Parathyroid adenoma (tissue), 2 donors: ENCODE data around the gene KMO.

Experiments used
- H2AFZ ChIP-seq: fragments of 300-600 bp; sonication (generic); one replicate; pipeline ENCODE4 v1.7.0; 2017; ENCODE audit warnings: antibody characterized with exemption, mild to moderate bottlenecking
- H3K27ac ChIP-seq: fragments of 300-600 bp; sonication (generic); one replicate; pipeline ENCODE4 v1.7.0; 2017
- H3K27me3 ChIP-seq: fragments of 300-600 bp; sonication (generic); one replicate; pipeline ENCODE4 v1.7.0; 2017; ENCODE audit warnings: low read length; ENCODE audit not compliant: control insufficient read depth, insufficient read depth
- H3K36me3 ChIP-seq: fragments of 300-600 bp; sonication (generic); one replicate; pipeline ENCODE4 v1.7.0; 2017; ENCODE audit warnings: low read length; ENCODE audit not compliant: control insufficient read depth, insufficient read depth
- H3K4me1 ChIP-seq: fragments of 300-600 bp; sonication (generic); one replicate; pipeline ENCODE4 v1.7.0; 2017; ENCODE audit warnings: control low read depth
- H3K4me2 ChIP-seq: fragments of 300-600 bp; sonication (generic); one replicate; pipeline ENCODE4 v1.7.0; 2017; ENCODE audit warnings: low read length
- H3K4me3 ChIP-seq: fragments of 300-600 bp; sonication (generic); one replicate; pipeline ENCODE4 v1.7.0; 2017; ENCODE audit warnings: low read depth, low read length
- H3K79me2 ChIP-seq: fragments of 300-600 bp; sonication (generic); one replicate; pipeline ENCODE4 v1.7.0; 2017; ENCODE audit warnings: control low read depth
- H3K9ac ChIP-seq: fragments of 300-600 bp; sonication (generic); one replicate; pipeline ENCODE4 v1.7.0; 2017; ENCODE audit warnings: mild to moderate bottlenecking
- H3K9me3 ChIP-seq: fragments of 300-600 bp; sonication (generic); one replicate; pipeline ENCODE4 v1.7.0; 2017; ENCODE audit warnings: low read length; ENCODE audit not compliant: control insufficient read depth
- TF ChIP-seq, protein P1 (sequence below): fragments of 300-600 bp; sonication (generic); IDR thresholded peaks from one replicate; pipeline ENCODE4 v1.7.0; 2017; ENCODE audit warnings: antibody characterized with exemption, mild to moderate bottlenecking
- donor health status: primary hyperparathyroidism.

KMO gene

GRCh38 chr1:241605146-241605805 lies 73.1 kb downstream of the KMO start:
- H3K9ac ChIP-seq = no peak overlapping the region
- TF ChIP-seq, protein P1, sequence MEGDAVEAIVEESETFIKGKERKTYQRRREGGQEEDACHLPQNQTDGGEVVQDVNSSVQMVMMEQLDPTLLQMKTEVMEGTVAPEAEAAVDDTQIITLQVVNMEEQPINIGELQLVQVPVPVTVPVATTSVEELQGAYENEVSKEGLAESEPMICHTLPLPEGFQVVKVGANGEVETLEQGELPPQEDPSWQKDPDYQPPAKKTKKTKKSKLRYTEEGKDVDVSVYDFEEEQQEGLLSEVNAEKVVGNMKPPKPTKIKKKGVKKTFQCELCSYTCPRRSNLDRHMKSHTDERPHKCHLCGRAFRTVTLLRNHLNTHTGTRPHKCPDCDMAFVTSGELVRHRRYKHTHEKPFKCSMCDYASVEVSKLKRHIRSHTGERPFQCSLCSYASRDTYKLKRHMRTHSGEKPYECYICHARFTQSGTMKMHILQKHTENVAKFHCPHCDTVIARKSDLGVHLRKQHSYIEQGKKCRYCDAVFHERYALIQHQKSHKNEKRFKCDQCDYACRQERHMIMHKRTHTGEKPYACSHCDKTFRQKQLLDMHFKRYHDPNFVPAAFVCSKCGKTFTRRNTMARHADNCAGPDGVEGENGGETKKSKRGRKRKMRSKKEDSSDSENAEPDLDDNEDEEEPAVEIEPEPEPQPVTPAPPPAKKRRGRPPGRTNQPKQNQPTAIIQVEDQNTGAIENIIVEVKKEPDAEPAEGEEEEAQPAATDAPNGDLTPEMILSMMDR = no peak
- H3K4me3 ChIP-seq = no peak overlapping the region
- no peaks in the 10 kb centered on the region for H3K27me3 ChIP-seq
- H3K4me1 ChIP-seq = no peaks in the 10 kb centered on the region
- H3K9me3 ChIP-seq = no peaks in the 10 kb centered on the region
- no peaks in the 10 kb centered on the region for H3K79me2 ChIP-seq
- H3K27ac ChIP-seq = no peak overlapping the region
- H3K4me2 ChIP-seq = no peak overlapping the region
- H3K36me3 ChIP-seq = no peaks in the 10 kb centered on the region
- no peak overlapping the region for H2AFZ ChIP-seq

DNA sequence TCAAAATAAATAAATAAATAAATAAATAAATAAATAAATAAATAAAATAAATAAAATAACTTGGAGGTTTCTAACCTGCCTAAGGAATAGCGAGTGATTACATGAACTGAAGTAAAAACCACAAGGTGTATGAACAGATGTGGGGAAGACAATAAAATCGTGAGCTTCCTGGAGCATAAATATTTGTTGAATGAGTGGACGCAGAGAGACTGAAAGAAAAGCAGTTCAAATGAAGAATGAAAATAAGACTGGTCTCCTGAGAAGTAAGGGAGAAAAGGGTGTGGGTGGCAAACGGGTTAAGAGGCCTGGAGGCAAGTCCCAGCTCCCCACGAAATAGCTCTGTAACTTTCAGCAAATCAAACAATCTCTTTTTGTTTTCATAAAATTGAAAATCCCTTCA lies 74.4 kb downstream of the KMO start:
- H2AFZ ChIP-seq = no peak overlapping the region
- TF ChIP-seq, protein P1 = no peak
- no peaks in the 10 kb centered on the region for H3K36me3 ChIP-seq
- no peak overlapping the region for H3K9ac ChIP-seq
- no peak overlapping the region for H3K27ac ChIP-seq
- no peaks in the 10 kb centered on the region for H3K79me2 ChIP-seq
- H3K4me2 ChIP-seq = no peak overlapping the region
- no peaks in the 10 kb centered on the region for H3K4me1 ChIP-seq
- H3K27me3 ChIP-seq = no peaks in the 10 kb centered on the region
- no peak overlapping the region for H3K4me3 ChIP-seq
- no peaks in the 10 kb centered on the region for H3K9me3 ChIP-seq

GRCh38 chr1:241607497-241607896 lies 75.3 kb downstream of the KMO start:
- Histone ChIP-seq H3K4me2 (no peak overlapping the region), H3K4me3 (no peak overlapping the region), H2AFZ (no peak overlapping the region), H3K27ac (no peak overlapping the region), H3K9me3 (no peaks in the 10 kb centered on the region), H3K9ac (no peak overlapping the region), H3K79me2 (no peaks in the 10 kb centered on the region), H3K4me1 (no peaks in the 10 kb centered on the region), H3K27me3 (no peaks in the 10 kb centered on the region), H3K36me3 (no peaks in the 10 kb centered on the region)
- TF ChIP-seq, protein P1 = no peak

GRCh38 chr1:241608379-241609033 lies 76.3 kb downstream of the KMO start:
- no peaks in the 10 kb centered on the region for H3K36me3 ChIP-seq
- H3K79me2 ChIP-seq = no peaks in the 10 kb centered on the region
- H3K4me3 ChIP-seq = no peak overlapping the region
- H3K4me1 ChIP-seq = no peaks in the 10 kb centered on the region
- H2AFZ ChIP-seq = no peak overlapping the region
- H3K9me3 ChIP-seq = no peaks in the 10 kb centered on the region
- H3K4me2 ChIP-seq = no peak overlapping the region
- H3K9ac ChIP-seq = no peak overlapping the region
- H3K27me3 ChIP-seq = no peaks in the 10 kb centered on the region
- H3K27ac ChIP-seq = no peak overlapping the region
- TF ChIP-seq, protein P1 = no peak
